HG03025 (cell line): ENCODE measurements around the gene PDC.

Experiments used
- ATAC-seq: cut with Tn5 transposase; IDR thresholded peaks from one replicate; pipeline ENCODE4 v1.9.1; 2021; ENCODE audit warnings: mild to moderate bottlenecking, moderate library complexity; ENCODE audit not compliant: unreplicated experiment, low FRiP score

The PDC gene

GRCh38 chr1:186461014-186461413 is at the start of gene PDC:
Gene PDC (minus strand): TSS chr1:186461114. CDS start chr1:186449459, 11,655 bp downstream.
- ATAC-seq, result no peak

DNA sequence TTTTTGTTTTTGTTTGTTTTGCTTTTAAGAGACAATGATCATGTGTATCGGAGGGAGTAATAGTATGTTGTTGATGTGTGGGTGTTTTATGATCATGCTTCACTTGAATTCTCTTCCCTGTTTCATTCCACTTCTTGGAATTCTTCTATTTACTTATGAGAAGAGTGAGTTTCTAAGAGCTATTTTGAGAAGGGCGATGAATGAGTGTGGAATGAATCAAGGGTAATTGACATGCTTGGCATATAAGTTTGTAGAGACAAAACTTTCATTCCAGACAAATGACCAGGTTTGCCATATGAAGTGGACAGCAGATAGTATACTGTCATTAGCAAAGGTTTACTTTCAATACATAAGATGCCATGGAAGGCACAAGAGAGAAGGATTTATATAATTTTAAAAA is 42.3 kb upstream of the PDC start:
- no peak for ATAC-seq

DNA sequence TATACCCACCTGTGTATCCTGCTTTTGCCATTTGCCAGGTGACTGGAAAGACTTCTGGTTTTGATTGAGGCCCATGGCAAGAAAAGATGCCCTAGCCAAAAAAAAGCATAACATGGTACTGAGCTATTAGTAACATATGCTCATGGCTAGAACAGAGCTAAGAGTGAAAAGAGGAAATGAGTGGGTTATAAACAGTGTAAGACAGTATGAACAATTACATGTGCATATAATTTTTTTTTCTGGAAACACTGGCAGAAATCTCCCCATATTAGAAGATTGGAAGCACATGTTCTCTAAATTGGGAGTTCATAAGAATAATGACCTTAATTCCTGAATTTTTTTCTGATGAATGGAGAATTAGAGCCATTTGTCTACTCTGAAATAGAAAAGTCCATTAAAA is 41.2 kb upstream of the PDC start:
- peak; percentile 48 for ATAC-seq

GRCh38 chr1:186500804-186501203 is 39.9 kb upstream of the PDC start:
- no peak for ATAC-seq

- ATAC-seq, result no peak
These were observed 38.7 kb upstream of the PDC start for GRCh38 chr1:186499571-186499970.

DNA sequence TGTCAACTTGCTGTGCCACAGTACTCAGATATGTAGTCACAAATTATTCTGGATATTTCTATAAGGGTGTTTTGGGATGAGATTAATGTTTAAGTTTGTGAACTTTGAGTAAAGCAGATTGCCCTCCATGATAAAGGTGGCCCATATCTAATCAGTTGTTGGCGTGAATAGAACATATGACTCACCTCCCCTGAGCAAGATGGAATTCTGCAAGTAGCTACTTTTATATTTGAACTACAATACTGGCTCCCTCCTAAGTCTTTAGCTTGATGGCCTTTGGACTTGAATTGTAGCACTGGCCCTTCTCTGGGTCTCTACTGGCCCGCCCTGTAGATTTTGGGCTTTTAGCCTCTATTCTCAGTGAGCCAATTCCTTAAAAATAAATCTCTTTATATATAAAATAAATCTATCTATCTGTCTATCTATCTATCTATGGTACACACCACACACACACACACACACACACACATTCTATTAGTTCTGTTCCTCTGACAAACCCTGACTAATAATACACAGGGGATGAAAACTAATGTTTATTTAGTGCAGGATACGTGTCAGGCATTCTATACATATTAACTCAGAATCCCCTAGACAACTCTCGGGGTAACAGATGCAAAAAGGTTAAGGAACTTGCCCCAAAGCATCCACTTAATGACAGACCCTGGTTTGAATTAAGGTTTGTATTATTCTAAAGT is 37.9 kb upstream of the PDC start:
- no peak for ATAC-seq

- no peak for ATAC-seq
These were observed 37.2 kb upstream of the PDC start for GRCh38 chr1:186498071-186498470.

- peak; percentile 51 for ATAC-seq
These were observed 36.7 kb upstream of the PDC start for GRCh38 chr1:186497651-186498050.

GRCh38 chr1:186496171-186496851 is 35.4 kb upstream of the PDC start:
- no peak for ATAC-seq

- ATAC-seq, result no peak
These were observed 33.9 kb upstream of the PDC start for GRCh38 chr1:186494832-186495271.

DNA sequence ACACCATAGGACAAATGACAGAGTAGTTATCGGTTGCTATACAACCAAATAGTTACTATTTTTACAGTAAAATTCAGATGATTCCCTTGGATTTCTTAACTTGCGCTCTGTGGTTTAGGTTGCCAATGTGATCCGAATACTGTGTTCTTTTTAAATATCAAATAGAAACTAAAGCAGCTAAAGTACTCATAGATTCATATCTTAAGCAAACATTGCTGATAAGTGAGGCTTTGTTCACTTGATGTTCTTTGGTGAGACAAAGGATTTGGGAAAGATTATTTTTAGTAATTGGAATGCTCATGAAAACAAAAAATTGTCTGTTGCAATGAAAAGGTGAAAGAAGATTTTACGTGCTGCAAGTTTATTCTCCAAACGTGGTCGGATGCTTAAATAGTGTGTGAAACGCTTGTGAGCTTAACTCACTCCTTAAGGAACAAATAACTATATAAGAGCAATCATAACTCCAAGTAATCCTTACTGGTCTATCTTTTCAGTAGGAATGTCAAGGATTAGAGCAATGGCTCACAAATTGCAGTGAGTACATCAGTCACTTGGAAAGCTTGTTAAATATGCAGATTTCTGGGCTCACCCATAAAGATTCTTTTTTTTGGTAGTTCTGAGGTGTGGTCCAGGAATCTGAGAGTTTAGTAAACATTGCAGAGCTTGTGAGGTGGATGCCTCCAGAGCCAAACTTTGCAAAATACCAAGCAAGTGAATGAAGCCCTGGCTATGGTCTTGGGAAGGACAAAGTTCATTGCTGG is 31.8 kb upstream of the PDC start:
- no peak for ATAC-seq

- ATAC-seq, result no peak
These were observed 30.4 kb upstream of the PDC start for GRCh38 chr1:186491336-186491735.

DNA sequence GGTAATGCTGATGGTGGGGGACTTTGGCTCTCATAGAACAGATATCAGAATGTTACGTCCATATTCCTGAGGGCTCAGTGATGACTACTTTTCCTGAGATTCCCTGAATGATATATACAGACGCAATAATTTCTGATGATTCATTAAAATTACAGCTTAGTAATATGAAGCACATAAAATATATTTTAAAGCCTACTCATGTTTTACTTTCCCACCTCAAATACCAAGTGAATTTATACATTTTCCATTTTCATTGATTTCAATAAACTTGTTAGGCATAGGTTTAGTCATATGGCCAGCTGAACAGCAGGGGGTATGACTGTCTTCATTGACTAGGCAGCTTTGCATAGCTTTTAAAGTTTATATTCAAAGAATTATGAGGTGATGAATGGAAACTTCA is 26.2 kb upstream of the PDC start:
- no peak for ATAC-seq

DNA sequence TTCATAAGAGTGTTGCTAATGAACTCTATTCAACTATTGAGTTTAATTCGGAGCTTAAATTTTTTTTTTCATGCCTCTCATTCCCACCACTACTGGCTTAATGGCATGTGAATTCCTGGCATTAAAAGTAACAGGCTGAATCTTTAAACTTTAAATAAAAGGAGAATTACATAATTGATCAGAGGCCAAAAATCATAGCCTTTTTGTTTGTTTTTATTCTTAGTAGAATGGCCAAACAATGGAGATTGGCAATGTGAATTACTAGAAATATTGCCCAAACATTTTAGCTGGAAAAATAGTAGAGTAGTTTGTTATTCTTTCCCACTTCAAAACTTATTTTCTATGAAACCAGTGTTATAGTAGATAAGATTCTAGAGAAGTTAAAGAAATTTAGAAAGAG is 25.1 kb upstream of the PDC start:
- no peak for ATAC-seq

DNA sequence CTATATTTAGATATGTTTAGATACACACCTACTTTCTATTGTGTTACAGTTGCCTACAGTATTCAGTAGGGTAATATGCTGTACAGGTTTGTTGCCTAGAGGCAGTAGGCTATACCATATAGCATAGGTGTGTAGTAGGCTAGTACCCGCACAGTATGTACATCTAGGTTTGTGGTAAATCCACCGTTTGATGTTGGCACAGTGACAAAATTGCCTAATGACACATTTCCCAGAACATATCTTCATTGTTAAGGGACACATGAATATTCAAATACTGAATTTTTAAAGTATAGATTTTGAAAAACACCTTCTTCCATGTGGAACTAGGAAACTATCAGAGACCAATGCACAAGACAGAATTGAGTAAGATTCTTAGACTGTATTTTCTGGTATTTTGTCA is 22.6 kb upstream of the PDC start:
- ATAC-seq, result no peak

DNA sequence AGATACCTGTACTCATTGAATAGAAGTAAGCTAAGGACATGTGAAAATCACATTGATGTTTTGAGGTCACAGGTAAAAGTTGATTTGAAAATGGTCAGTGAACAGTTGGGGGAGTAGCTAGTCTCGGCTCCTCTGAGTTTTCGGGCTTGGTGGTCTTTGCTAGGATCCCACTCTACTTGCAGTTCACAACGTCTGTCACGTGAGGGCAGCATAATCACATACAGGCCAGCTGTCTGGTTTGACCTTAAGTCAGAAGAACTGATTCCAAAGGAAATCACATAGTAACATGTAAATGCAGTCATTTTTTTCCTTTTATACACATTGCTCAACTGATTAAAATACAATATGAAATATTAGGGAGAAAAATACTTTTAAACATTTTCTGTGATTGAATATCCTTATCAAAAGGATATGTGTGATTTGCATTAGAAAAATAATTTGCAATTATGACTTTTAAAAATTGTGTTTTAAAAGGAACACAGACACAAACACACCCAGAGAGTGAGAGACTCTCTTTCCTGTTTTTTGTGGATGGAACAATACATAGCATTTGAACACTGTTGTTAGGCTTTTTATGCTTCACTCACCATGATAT is 21.8 kb upstream of the PDC start:
- ATAC-seq, result no peak

- no peak for ATAC-seq
These were observed 20.5 kb upstream of the PDC start for GRCh38 chr1:186481303-186481888.

DNA sequence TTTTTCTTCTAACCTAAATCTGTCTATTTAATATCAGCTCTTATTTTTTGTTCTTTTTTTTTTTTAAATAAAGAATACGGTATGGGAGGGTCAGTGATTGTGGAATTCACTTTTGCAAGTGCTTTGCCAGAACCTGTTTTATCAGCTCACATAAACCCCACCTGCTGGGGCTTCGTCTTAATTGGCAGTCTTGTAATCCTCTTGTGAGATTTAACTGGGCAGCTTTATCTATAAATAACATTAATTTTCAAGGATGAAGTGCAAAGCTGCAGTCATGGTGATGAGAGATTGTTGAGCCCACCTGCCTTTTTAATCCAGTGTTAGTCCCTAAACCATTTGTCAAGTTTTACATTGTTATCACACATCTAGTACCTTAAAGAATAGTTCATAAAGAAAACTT is 18.2 kb upstream of the PDC start:
- ATAC-seq, result no peak

DNA sequence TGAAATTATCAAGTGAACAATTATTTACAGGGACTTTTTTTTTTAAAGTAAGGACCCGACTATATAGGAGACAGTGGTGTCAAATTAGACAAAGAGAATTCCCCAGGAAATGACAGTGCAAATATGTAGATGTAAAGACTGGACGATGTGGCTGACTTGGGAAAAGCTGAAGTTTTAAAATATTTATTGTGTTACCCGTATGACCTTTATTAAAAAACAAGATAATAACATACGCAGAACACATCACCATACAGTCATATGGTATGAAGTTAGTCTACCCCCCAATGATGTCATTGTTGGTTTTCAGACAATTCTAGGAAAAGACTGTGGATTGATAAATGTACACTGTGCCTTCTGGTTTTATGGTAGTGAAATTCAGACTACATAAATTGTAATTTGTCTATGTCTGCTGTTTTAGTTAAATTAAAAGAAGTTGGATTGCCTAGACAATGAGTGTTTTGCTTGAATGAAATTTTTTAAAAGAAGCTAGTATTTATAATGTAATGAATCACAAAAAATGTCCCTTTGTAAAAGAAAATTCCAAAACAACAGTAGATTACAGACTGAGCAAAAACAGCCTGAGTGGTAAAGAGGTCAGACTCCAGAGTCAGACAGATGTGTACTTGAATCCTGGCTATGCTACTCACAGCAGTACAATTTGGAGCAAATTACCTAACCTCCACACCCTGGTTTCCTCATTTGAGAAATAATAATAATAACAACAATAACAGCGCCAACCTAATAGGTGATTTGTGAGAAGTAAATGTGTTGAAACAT is 15.5 kb upstream of the PDC start:
- no peak for ATAC-seq

DNA sequence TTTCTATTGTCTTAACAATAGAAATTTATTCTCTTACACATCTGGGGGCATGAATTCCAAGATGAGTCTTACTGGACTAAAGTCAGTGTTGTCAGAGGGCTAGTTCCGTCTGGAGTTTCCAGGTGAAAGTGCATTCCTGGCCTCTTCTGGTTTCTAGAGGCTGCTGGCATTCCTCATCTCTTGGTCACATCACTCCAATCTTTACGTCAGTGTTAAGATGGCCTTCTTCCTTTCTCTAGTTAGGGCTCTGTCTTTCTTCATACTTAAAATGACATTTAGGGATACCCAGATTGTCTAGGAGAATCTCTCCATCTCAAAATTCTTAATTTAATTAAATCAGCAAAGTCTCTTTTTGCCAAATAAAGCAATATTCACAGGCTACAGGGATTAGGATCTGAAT is 13.3 kb upstream of the PDC start:
- no peak for ATAC-seq
